HG03571 (cell line): ENCODE measurements around the gene CENPL.
"Not testable (repeated sequence)": the region's sequence is repeated elsewhere in the genome, so short reads cannot be mapped to it uniquely, and the experiment has no call there.

Experiments
- ATAC-seq: cut with Tn5 transposase; IDR thresholded peaks from one replicate; pipeline ENCODE4 v1.9.1; 2021; ENCODE audit not compliant: unreplicated experiment

Gene CENPL

DNA sequence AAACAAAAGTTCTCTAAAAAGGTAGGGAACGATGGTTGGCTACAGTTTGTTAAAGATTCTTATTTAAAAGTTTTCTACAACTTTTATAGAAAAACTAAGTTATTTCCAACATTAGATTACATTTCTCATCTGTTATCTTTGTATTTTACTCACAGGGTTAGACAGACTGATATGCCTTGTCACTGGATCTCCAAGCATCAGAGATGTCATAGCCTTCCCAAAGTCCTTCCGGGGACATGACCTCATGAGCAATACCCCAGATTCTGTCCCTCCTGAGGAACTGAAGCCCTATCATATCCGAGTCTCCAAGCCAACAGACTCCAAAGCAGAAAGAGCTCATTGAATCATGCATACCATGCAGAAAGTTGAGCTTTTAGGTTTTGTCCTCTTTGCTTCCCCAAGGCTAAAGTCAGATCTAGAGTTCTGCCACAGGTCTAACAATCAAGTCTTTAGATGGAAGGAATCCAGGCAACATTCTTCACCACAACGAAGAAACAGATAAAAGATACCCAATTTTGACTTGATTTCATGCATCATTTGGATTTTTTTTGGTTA, 32.8 kb upstream of the CENPL start:
- ATAC-seq = no peak

DNA sequence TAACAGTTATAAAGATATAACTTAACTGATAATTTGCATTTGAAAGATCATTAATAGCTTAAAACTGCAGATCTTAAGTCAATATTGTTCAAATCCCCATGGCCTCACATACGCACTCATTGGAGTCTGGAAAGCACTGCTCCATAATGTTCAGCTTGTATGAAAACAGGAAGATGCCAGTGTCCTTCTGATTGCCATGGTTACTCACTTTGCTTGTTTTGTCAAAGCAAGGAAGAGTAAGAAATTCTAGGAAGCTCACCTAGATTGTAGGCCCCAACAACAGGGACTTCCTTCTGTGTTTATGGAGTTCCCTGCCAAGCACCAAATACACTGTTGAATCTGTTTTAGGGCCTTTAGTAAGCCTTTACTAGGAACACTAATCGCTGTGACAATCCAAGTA, 32.2 kb upstream of the CENPL start:
- ATAC-seq = no peak

DNA sequence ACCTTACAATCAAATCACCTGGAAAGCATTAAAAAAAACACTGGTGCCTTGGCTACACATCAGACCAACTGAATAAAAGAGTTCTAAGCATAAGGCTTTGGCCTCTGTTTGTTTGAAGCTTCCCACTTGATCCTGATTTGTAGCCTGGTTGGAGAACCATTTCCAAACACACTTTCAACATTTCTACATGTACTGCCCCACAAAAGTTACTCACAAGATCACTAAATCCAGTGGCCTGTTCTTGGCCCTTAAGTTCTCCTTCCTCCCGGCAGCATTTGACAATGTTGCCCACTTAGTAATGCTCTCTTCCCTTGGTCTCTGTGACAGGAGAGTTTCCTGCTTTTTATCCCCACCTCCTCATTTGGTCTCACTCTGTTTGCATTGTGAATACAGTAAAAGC, 31.3 kb upstream of the CENPL start:
- ATAC-seq = no peak

DNA sequence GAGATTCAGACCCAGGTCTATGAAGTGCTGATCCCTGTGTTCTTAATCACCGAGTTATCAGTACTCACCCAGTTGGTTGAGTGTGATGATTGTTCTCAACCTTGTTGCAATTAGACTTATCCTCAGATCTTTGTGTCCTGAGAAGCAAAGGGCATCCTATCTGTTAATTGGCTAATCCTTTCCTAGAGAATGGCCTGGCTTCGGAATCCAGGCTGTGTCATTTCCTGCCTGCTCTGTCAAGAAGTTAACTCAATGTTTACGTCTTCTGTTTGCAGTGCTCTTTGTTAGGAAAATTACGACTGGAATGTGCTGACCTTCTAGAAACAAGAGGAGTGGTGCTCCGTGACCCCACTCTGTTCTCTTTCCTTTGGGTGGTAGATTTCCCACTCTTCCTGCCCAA, 28.4 kb upstream of the CENPL start:
- no peak for ATAC-seq

DNA sequence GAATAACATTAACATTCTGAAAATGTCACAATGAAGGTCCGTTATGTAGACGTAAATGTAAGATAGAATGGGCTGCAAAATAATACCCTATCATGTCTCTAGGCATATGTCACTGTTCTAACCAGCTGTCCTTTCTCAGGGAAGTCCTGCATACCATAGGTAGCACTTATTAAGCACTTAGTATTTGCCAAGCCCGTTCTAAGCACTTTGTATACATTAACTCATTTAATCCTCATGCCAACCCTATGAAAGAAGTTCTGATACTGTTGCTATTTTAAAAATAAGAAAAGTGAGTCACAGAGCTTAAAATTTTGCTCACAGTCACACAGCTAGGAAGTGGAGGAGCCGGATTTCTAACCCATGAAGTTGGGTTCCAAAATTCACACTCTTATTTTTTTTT, 27.4 kb upstream of the CENPL start:
- ATAC-seq = no peak

DNA sequence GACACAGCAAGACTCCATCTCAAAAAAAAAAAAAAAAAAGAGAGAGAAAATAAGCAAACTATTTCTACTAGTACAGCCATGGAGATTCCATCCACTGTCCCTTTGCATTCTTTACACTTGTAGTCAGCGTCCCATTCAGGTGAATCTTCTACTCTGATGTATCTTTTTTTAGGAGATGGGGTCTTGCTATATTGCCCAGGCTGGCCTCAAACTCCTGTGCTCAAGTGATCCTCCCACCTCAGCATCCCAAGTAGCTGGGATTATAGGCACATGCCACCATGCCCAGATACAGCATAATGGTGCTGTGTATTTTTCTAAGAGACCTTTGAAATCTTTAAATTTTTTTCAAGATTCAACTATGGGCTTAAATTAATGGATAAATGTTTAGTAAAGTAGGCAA, 8.1 kb upstream of the CENPL start:
- ATAC-seq = no peak

DNA sequence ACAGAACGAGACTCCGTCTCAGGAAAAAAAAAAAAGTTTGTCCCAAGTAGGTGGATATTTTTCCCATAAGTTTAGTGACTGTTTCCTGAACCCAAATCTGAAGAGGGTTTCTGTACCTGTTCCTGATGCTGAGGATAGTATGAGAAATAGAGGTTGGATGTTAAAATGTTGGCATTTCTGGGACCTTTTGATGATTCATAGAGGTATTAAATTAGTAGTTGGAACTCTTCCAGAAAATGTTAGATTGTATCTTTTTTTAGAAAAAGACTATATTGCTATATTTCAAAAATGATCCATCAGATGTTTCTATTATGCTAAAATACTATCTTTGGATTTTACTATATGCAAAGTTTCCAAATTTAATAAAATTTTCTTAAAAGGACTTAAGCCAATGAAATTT, 2.9 kb upstream of the CENPL start:
- ATAC-seq = no peak

DNA sequence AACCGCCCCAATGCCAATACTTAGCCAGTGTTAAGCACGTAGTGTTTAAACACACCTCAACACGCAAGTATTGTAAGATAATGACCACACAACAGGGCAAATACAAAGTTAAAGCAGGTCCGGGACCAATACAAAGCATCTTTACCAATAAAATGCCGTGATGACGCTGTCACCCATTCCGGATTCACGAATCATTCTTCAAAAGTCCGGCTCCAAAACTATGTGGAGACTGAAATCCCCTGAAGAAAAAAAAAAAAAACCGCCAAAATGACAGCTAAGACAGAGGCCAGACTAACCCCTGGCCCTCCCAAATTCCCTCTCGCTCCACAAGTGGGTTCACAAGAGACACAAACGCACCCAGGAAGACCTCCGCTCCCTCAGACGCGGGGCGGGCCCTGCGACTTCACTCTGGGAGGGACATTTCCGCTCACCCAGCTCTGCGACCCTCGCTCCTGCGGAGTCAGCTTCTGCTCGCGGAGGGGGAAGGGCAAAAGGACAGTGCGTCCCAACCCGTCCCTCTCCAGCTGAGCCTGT, 835 bp downstream of the CENPL start:
- peak; percentile 44 for ATAC-seq

DNA sequence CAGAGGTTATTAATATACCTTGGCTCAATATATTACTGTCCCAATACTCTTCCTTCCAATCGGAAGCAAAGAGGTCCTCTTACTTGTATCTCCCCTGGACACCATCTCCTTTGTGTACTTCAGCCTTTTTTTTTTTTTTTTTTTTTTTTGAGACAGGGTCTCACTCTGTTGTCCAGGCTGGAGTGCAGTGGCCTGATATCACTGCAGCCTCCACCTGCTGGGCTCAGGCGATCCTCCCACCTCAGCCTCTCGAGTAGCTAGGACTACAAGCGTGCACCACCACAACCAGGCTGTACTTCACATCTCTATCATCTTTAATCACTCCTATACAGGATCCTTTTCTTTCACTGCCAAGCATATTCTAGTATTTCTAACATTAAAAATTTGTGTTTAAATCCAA, 3.0 kb downstream of the CENPL start:
- ATAC-seq = no peak

DNA sequence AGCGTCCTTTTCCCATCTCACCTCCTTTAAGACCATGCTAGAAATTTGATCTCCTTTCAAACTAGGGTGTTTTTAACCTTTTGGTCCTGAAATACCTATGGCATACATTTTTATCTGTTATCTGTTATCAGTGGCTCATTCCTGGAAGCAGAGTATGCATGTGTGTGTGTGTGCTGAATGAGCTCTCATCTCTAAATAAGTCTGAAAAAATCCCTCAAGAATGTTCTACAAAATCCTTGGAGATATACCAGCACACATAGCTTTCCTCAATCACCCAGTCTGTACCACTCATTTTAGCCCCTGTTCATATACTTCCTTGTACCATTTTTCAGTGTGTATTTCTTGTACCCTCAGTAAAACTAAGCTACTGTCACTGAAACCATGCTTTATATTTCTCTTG, 6.2 kb downstream of the CENPL start:
- no peak for ATAC-seq

DNA sequence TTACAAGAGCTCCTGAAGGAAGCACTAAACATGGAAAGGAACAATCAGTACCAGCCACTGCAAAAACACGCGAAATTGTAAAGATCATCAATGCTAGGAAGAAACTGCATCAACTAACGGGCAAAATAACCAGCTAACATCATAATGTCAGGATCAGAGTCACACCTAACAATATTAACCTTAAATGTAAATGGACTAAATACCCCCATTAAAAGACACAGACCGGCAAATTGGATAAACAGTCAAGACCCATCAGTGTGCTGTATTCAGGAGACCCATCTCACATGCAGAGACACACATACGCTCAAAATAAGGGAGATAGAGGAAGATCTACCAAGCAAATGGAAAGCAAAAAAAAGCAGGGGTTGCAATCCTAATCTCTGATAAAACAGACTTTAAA, 11.0 kb downstream of the CENPL start:
- ATAC-seq = not testable (repeated sequence)

DNA sequence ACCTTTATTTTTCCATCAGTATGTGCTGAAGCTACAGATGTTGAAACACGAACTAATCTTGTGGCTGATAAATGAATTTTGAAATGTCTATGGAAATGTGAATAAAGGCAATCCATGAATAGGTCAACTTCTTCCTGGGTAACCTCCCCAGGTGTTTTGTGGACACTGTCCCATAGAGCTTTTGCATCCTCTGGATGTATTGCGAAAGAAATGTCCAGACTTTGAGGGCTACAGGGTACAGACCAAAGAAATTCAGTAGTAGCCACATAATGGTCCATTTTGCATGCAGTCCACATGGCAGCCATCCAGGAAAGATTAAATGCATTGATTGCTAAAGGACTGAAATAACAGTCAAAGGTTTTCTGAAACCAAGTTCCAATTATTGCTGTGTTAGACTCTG, 21.7 kb downstream of the CENPL start:
- ATAC-seq = no peak

DNA sequence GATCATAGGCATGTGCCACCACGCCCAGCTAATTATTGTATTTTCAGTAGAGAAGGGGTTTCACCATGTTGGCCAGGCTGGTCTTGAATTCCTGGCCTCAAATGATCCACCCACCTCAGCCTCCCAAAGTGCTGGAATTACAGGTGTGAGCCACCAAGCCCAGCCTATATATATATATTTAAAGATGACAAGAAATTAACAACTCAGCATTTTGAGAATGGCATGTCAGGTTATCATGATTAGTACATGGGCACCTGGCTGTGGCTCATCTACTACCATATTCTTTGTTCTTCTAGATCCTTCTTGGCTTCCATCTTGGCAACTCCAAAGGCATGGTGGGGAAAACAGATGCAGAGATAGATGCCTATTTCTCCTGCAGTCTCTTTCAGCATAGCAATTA, 24.7 kb downstream of the CENPL start:
- ATAC-seq = not testable (repeated sequence)

DNA sequence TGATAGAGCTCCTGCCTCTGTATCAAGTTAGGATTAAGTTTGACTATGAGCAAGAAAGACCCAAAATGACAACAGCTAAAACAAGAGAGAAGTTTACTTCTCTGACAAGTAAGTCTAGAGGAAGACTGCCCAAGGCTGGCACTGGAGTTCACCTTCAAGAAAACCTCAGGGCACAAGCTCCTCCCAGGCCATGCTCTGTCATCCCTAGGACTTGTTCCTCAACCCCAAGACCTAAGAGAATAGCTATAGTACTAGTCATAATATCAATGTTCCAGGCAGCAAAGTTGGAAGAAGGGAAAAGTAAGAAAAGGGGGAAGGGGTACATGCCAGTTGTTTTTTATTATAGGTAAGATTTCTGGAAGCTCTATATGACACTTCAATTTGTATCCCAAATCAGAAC, 26.6 kb downstream of the CENPL start:
- ATAC-seq = no peak

DNA sequence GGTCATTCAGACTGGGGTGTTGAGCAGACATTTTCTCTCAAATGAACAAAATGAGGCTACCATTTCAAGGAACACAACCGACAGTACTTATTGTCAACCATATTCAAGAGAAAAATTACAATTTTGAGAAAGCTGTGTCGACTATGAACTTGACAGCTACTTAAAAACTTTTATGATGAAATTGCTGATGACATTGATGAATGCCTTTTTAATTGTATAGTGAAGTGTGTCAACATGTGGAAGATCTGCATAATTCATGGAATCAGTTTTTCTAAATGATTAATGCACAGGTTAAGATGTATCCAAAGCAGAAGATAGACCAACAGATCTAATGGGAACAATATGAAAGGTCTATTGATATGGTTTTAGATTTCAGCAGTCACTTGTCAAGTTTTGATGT, 34.8 kb downstream of the CENPL start:
- no peak for ATAC-seq

DNA sequence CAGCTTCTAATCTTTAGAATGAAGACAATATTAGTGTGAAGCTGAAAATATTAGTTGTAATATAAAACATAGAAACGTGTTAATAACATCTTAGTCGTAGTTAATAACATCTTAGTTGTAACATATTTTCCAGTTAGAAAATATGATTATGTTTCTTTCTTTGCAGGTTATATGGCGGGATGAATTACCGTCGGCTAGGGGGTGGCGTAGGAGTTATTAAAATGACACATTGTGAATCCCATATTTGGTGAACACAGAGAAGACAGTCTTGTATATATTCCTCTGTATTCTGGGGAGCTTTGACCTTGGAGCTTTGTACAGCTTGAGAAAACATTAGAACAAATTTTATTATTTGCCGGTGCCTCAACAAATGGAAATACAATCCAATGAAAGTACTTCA, 39.7 kb downstream of the CENPL start:
- ATAC-seq = no peak

DNA sequence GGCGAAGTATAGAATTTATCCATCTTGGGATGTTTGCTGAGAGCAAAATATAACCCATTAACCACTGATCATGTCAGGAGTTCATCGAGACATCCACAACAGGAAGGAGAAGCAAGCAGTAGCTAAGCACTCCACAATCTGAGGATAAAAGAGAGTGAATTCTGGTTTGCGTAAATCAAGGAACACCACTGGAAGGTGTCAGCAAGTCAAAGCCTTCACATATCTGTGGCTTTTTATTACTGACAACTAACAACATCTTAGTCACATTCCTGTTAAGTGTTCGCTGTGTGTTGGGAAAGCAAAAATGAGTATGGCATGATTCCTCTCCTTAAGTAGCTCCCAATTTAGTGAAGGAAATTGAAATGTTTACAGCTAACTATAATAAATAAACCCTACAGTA, 44.7 kb downstream of the CENPL start:
- no peak for ATAC-seq

DNA sequence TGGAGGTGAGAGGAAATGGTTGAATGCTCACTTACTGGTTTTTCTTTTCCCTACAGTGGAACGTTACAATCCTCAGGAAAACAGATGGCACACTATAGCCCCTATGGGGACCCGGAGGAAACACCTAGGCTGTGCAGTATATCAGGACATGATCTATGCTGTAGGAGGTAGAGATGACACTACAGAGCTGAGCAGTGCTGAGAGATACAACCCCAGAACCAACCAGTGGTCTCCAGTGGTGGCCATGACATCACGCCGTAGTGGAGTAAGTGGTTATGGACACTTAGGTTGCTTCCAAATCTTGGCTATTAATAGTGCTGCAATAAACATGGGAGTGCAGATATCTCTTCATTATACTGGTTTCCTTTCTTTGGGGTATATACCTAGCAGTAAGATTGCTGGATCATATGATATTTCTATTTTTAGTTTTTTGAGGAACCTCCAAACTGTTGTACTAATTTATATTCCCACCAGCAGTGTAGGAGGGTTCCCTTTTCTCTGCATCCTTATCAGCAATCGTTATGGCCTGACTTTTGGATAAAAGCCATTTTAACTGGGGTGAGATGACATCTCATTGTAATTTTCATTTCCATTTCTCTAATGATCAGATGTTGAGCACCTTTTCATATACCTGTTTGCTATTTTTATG, 49.0 kb downstream of the CENPL start:
- ATAC-seq = no peak

DNA sequence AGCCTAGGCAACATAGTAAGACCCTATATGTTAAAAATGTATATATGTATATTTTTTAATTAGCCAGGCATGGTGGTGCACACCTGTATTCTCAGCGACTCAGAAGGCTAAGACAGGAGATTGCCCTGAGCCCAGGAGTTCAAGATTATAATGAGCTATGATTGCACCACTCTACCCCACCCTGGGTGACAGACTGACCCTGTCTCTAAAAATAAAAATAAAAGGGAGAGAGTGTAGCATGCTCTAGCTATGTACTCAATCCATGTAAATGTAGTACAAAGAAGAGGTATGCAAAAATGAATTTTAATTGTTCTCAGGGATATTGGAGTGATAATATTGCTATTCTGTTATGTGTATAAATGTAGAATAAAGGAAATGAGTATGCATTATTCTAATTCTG, 53.1 kb downstream of the CENPL start:
- no peak for ATAC-seq

DNA sequence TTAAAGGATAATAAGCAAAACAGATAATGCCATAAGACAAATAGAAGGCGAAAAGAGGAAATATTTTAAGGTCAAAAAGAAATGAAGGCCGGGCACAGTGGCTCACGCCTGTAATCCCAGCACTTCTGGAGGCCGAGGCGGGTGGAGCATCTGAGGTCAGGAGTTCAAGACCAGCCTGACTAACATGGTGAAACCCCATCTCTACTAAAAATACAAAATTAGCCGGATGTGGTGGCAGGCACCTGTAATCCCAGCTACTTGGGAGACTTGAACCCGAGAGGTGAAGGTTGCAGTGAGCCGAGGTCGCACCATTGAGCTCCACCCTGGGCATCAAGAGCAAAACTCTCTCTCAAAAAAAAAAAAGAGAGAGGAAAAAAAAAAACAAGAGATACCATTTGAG, 54.4 kb downstream of the CENPL start:
- ATAC-seq = not testable (repeated sequence)

DNA sequence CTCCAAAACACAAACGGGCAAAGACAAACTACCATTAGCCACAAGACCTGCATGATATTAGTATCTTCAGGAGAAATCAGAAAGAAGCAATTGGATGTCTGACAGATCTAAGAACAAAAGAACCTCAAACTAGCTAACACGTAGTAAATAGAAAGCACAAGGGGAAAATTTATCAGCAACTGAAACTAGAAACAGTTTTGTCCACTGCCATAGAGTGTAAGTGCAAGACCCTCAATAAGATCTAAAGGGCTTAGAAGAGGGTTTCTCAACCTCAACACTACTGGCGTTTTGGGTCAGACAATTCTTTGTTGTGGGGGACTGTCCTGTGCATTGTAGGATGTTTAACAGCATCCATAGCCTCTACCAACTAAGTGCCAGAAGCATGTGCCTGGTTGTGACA, 55.9 kb downstream of the CENPL start:
- no peak for ATAC-seq

DNA sequence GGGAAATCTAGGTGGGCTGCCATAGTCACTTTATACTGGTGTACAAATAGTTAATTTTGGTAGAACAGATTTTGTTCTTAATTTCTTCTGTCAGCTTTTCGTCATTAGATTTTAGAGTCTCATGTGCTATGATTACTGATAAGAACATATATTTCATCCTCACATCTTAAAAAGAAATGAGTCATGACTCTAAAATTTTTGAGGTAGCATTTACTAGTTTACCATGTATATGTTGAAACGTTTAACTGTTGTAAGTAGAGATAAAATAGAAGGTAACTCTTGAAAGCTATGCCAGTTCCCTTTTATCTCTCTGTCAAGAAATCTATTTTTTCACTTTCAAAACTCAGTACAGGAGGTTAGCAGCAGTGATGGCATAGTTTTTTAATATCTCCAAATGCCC, 56.5 kb downstream of the CENPL start:
- ATAC-seq = no peak

DNA sequence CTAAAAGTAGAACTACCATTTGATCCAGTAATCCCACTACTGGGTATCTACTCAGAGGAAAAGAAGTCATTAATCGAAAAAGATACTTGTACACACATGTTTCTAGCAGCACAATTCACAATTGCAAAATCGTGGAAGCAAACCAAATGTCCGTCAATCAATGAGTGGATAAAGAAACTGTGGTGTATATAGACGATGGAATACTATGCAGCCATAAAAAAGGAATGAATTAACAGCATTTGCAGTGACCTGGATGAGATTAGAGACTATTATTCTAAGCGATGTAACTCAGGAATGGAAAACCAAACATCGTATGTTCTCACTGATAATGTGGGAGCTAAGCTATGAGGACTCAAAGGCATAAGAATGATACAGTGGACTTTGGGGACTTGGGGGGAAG, 60.4 kb downstream of the CENPL start:
- not testable (repeated sequence) for ATAC-seq
